Central memory CD8-positive, alpha-beta T cell (primary cell): ENCODE results near the gene ANKRD28.

Experiments
- ATAC-seq: fragments of 150-1000 bp; cut with Tn5 transposase; replicated peaks from 2 replicates; pipeline ENCODE4 v1.10.0; 2022; ENCODE audit warnings: mild to moderate bottlenecking, moderate FRiP score, moderate number of reproducible peaks; ENCODE audit not compliant: poor library complexity, severe bottlenecking; ENCODE audit errors: extremely low read depth
- DNase-seq, 2 donors: peaks; one replicate each; pipeline ENCODE4 v3.0.0; 2021; ENCODE audit warnings: low spot score in 2 of 2
- H3K27ac Mint-ChIP-seq: one replicate; pipeline ENCODE4 v1.8.0; 2022; ENCODE audit warnings: low read depth, mild to moderate bottlenecking, moderate library complexity, mixed read lengths
- H3K27me3 Mint-ChIP-seq: one replicate; pipeline ENCODE4 v1.8.0; 2022; ENCODE audit warnings: mixed read lengths
- H3K36me3 Mint-ChIP-seq: one replicate; pipeline ENCODE4 v1.8.0; 2022; ENCODE audit warnings: mild to moderate bottlenecking, moderate library complexity, mixed read lengths; ENCODE audit not compliant: insufficient read depth
- H3K4me1 Mint-ChIP-seq: one replicate; pipeline ENCODE4 v1.8.0; 2022; ENCODE audit warnings: mixed read lengths
- H3K4me3 Mint-ChIP-seq: one replicate; pipeline ENCODE4 v1.8.0; 2022; ENCODE audit warnings: mild to moderate bottlenecking, moderate library complexity, mixed read lengths
- H3K9me3 Mint-ChIP-seq: one replicate; pipeline ENCODE4 v1.8.0; 2022; ENCODE audit warnings: mixed read lengths

The ANKRD28 gene

DNA sequence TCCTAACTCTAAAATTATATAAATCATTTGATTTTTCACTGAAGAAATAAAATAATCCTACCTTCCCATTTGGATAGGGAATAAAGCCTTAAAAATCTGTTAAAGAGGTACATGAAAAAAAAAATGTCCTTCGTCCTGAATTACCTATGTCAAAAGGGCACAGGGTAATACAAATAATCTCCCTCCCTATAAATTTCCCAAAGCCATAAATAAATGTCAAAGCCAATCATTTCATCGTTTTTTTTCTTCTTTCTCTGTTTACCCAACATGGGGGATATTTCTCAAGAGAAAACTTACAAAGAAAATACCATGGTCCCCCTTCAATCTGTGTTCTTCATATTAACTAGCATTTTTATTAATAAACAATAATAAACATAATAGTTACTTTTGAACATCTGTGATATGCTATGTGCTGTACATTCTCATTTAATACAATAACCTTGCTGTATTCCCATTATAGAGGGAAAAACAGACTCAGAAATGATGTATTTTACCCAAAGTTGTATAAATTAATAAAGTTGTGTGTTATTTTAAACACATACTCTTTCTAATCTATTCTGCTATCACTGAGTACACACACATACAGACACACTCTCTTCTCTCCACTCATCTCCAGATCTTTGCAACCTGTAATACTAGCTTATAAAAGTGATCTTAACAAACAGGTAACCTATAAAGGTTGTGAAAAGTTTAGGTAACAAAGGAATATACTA is 910 bp upstream of the ANKRD28 start:
- H3K4me1 Mint-ChIP-seq, result peaks cover 58% of the 10 kb centered on the region
- DNase-seq, result no peak
- no peak overlapping the region for H3K27ac Mint-ChIP-seq
- no peak for ATAC-seq
- H3K9me3 Mint-ChIP-seq, result no peaks in the 10 kb centered on the region
- H3K36me3 Mint-ChIP-seq, result peaks cover 1% of the 10 kb centered on the region
- H3K27me3 Mint-ChIP-seq, result no peaks in the 10 kb centered on the region
- no peak overlapping the region for H3K4me3 Mint-ChIP-seq

DNA sequence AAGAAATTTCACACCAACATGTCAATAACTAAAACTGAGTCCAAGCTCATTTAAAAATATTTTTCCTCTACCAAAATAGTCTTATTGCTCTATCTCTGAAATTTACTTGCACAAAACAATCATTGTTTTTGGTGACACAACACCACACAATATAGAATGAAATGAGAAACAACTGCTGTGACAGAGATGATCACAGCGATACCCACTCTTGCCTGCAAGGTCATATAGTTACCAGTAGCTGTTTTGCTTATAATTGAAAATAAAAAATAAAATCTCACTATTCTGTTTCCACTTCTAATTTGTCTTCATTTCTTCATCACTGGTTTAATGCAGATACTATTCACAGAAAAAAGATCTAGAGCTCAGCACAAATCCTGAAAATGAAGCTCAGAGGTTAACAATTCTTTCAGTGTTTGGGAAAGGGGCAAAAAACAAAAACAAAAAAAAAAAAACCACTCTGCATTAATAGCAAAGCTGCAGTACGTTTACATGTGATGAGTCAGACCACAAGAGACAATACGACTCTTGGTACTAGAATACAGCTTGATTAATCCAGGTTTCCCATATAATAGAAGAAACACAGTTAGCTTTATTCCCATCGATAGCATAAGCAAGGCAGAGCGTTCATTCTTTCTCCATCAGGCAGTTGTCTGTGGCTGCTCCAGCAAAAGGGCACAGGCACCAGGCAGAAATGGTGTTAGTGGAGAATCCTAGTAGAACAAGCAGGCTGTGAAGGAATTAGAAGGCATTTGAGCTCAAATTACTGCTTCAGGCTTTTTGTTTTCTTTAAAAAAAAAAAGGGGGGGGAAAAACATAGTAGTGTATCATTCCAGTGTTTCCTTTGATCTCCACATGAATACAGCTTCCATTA is 773 bp downstream of the ANKRD28 start:
- peaks cover 51% of the 10 kb centered on the region for H3K4me1 Mint-ChIP-seq
- H3K27ac Mint-ChIP-seq, result peak overlapping the region; percentile 84
- no peak for DNase-seq
- no peak for ATAC-seq
- no peaks in the 10 kb centered on the region for H3K9me3 Mint-ChIP-seq
- H3K4me3 Mint-ChIP-seq, result peak overlapping the region; percentile 65
- H3K27me3 Mint-ChIP-seq, result no peaks in the 10 kb centered on the region
- no peaks in the 10 kb centered on the region for H3K36me3 Mint-ChIP-seq

DNA sequence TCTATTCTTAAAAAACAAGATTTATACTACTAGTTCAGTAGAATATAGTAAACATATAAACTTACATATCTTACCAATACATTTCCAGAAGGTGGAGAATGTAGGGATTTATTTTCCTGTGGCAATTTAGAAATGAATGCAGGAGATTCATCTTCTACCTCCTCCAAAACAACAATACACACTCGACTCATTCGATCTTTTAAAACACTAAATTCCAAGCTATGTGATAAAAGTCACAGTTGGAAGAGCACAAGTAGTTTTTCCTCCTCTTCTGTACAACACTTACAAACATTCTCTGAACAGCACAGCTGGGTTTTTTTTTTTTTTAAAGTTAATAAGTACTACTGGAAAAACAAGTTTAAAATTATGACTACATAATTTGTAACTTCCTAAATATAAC is 1.4 kb downstream of the ANKRD28 start:
- Mint-ChIP-seq H3K4me1 (peaks cover 51% of the 10 kb centered on the region), H3K27ac (peak overlapping the region; percentile 84), H3K27me3 (no peaks in the 10 kb centered on the region), H3K9me3 (no peaks in the 10 kb centered on the region), H3K4me3 (peak overlapping the region; percentile 65), H3K36me3 (no peaks in the 10 kb centered on the region)
- ATAC-seq, result no peak
- DNase-seq, result no peak

DNA sequence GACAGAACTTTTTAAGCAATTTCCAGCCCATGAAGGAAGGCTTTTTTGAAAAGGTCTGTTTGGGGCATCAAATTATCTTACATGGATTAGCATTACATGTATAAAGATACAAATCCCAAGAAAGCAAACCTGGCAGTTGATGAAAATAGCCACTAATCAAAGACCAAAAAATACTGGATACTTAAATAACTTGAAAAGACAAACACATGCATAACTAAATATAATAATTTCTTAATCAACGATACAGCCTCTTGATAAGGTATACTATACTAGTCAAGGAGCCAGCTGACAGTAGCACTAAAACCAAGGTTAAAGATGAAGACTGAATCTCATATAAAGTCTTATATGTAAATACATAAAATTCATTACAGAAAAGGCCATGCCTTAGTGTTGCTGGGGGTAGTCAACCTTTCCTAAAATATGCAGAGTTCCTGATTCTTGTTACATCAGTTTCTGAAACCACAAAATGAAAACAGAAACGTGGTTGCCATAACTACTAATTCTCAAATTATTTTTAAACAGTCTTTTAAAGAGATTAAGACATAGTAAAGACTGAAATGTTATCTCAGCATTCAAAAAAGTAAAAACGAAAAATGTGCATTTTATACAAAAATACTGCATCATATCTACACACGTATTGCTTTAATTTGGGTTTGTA is 2.0 kb downstream of the ANKRD28 start:
- no peaks in the 10 kb centered on the region for H3K36me3 Mint-ChIP-seq
- no peaks in the 10 kb centered on the region for H3K27me3 Mint-ChIP-seq
- peak overlapping the region; percentile 65 for H3K4me3 Mint-ChIP-seq
- H3K9me3 Mint-ChIP-seq, result no peaks in the 10 kb centered on the region
- no peak for DNase-seq
- H3K27ac Mint-ChIP-seq, result peak overlapping the region; percentile 84
- peak; percentile 29 for ATAC-seq
- peaks cover 51% of the 10 kb centered on the region for H3K4me1 Mint-ChIP-seq

DNA sequence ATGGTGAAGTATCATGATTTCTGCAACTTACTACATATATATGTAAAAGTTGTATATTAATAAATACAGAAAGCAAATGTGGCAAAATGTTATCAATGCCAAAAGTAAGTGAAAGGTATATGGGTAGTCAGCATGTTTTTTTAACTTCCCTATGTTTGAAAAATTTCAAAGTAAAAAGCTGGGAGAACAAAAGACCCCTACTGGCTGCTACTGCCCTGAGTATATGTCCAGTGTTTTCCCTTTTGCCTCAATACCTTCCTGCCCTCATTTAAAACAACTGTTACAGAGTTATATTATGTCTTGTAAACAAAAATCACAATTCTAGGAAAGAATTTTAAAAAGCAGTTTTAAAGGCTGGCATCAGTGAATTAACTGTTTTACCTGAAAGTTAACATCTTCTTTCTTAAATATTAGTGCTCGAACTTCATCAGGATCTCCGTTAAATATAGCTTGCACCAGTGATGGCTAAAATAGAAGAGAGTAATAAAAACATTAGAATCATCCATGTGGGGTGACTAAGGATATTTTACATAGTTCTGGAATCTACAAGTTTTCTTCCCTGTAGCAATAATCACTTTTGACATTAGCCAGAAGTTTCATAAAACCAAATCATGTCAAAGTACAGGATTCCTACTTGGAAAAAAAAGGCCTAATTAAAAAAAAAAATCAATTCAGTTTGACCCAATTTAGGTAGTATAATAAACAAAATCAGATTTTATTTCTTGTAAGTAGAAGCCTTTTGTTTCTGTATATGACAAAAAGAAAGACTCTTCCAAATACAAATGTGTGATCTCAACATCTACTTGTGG is 2.7 kb downstream of the ANKRD28 start:
- peaks cover 53% of the 10 kb centered on the region for H3K4me1 Mint-ChIP-seq
- no peak for DNase-seq
- H3K27ac Mint-ChIP-seq, result peak overlapping the region; percentile 84
- ATAC-seq, result no peak
- H3K27me3 Mint-ChIP-seq, result no peaks in the 10 kb centered on the region
- no peaks in the 10 kb centered on the region for H3K9me3 Mint-ChIP-seq
- no peak overlapping the region for H3K4me3 Mint-ChIP-seq
- no peaks in the 10 kb centered on the region for H3K36me3 Mint-ChIP-seq

DNA sequence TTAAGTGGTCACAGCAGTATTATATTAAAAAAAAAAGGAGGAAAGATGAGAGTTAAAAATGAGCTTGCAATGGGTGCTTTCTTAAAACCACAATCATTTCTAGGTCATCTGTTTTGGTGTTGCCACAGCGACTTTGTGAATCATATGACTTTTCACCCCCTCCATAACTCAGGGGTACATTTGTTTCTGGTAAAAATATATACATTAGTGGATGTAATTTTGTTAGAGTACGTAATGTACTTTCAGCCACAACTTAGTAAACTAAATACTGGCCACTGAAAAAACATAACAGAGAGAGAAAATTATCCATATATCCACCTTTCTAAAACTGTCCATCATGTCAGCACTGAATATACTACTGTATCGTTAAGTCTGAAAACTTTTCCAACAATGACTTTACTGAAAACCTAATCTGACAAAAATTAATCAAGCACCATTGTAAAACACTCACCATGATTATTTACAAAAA is 3.4 kb downstream of the ANKRD28 start:
- ATAC-seq (no peak), DNase-seq (no peak)
- Mint-ChIP-seq H3K36me3 (no peaks in the 10 kb centered on the region), H3K27ac (peak overlapping the region; percentile 84), H3K4me3 (no peak overlapping the region), H3K9me3 (no peaks in the 10 kb centered on the region), H3K27me3 (no peaks in the 10 kb centered on the region), H3K4me1 (peaks cover 51% of the 10 kb centered on the region)

DNA sequence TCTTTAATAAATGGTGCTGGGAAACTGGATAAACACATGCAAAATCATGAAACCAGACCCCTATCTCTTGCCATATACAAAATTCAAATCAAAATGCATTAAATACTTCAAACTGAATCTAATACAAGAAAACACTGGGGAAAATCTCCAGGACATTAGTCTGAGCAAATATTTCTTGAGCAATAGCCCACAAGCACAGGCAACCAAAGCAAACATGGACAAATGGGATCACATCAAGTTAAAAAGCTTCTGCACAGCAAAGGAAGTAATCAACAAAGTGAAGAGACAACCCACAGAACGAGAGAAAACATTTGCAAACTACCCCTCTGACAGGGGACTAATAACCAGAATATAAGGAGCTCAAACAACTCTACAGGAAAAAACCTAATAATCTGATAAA is 6.3 kb downstream of the ANKRD28 start:
- Mint-ChIP-seq H3K9me3 (no peaks in the 10 kb centered on the region), H3K36me3 (no peaks in the 10 kb centered on the region), H3K27ac (no peak overlapping the region), H3K4me1 (peaks cover 29% of the 10 kb centered on the region), H3K4me3 (no peak overlapping the region), H3K27me3 (no peaks in the 10 kb centered on the region)
- DNase-seq (no peak), ATAC-seq (no peak)

DNA sequence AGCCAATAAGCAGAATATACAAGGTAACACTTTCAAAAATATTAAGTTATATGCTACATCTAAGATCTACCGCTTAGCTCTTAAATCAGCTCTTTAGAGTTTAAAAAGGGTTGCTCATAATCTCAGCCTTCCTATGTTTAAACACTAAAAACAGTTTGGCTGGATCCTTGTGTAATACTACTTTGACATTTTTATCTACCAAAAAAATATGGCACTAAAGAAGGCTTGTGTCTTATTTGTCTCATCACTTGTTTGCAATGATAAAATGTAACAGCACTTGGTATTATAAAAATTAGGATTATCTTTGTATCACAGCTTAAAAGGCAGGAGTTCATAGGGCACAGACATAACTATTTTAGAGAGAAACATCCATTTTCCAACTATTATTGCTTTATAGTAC is 9.8 kb downstream of the ANKRD28 start:
- Mint-ChIP-seq H3K27me3 (no peaks in the 10 kb centered on the region), H3K27ac (no peak overlapping the region), H3K36me3 (peaks cover 2% of the 10 kb centered on the region), H3K4me3 (no peak overlapping the region), H3K4me1 (peaks cover 48% of the 10 kb centered on the region), H3K9me3 (no peaks in the 10 kb centered on the region)
- DNase-seq (no peak), ATAC-seq (no peak)

DNA sequence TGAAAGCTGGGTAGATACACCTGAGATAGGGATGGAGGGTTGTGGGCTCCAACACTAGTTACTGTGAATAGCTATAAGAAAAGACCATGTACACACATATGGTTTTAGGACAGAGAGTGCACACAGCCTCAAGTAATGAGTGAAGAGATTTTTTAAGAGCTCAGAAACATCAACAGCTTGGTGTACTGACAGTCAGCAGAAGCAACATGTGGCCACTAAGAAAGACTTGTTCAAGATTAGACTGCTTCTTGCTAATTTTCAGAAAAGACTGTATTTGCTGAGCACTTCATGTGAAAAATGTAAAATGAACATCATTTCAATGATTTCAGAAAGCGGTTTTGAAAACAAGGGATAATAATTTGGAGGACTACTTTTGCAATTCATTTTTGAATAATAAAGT is 10.3 kb downstream of the ANKRD28 start:
- Mint-ChIP-seq H3K36me3 (peaks cover 2% of the 10 kb centered on the region), H3K27ac (no peak overlapping the region), H3K4me3 (no peak overlapping the region), H3K4me1 (peaks cover 51% of the 10 kb centered on the region), H3K27me3 (no peaks in the 10 kb centered on the region), H3K9me3 (no peaks in the 10 kb centered on the region)
- DNase-seq, result no peak
- ATAC-seq, result no peak

DNA sequence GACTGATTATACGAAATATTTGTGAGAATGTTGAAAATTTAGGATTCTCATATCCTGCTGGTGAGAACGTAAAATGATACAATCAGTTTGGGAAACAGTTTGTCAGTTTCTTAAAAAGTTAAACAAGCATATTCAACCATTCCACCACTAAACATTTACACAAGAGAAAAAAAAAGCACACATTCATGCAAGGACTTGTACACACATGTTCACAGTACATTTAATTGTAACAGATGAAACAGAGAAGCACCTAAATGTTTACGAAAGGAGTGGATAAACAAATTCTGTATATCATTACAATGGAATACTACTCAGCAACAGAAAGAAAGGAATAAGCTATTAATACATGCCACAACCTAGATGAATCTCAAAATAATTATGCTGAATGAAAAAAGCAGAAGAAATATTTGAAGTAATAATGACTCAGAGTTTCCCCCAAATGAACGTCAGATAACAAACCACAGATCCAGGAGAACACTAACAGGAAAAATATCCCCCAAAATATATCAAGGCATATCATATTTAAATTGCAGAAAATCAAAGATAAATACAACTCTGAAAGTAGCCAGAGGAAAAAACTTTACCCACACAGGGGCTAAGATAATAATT is 14.3 kb downstream of the ANKRD28 start:
- peaks cover 2% of the 10 kb centered on the region for H3K36me3 Mint-ChIP-seq
- DNase-seq (no peak), ATAC-seq (no peak)
- no peaks in the 10 kb centered on the region for H3K27me3 Mint-ChIP-seq
- H3K9me3 Mint-ChIP-seq, result no peaks in the 10 kb centered on the region
- peak overlapping the region; percentile 14 for H3K27ac Mint-ChIP-seq
- peaks cover 30% of the 10 kb centered on the region for H3K4me1 Mint-ChIP-seq
- no peak overlapping the region for H3K4me3 Mint-ChIP-seq

DNA sequence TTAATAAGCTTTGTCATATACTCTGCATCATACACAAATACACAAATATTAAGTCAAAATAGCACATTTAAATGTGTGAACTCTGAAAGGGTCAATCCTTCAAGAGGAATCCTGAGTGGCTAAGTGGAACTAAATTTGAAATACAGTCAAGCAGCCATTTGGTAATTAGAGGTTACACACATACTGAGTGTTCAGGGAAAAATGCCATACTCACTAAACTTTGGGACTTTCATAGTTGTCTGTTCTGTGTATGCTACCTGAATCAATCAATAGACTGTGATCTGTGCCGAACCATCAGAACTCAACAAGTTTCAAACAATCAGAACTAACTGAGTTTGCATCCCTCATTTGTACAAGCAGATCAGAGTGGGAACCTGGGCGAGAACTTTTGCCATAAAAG is 15.3 kb downstream of the ANKRD28 start:
- H3K36me3 Mint-ChIP-seq, result peaks cover 2% of the 10 kb centered on the region

More for the DNA sequence above, 15.3 kb downstream of the ANKRD28 start:
- ATAC-seq (no peak), DNase-seq (no peak)
- no peaks in the 10 kb centered on the region for H3K27me3 Mint-ChIP-seq
- no peaks in the 10 kb centered on the region for H3K9me3 Mint-ChIP-seq
- no peak overlapping the region for H3K4me3 Mint-ChIP-seq
- peaks cover 30% of the 10 kb centered on the region for H3K4me1 Mint-ChIP-seq
- H3K27ac Mint-ChIP-seq, result no peak overlapping the region
